Stimulated activated CD8-positive, alpha-beta memory T cell treated with anti-CD3 and anti-CD28 coated beads, Interleukin-2, amount 100 ng/mL, for 48 hours (primary cell): Measurements from ENCODE around the gene MAK.
A peak's percentile ranks its signal among the peaks of the same experiment; 100 is the strongest.
"Not testable (repeated sequence)": the region's sequence is repeated elsewhere in the genome, so short reads cannot be mapped to it uniquely, and the experiment has no call there.

Experiments
- DNase-seq, 2 donors: peaks; one replicate each; pipeline ENCODE4 v3.0.0-alpha.2; 2020; ENCODE audit warnings: low read depth in 2 of 2

The MAK gene

DNA sequence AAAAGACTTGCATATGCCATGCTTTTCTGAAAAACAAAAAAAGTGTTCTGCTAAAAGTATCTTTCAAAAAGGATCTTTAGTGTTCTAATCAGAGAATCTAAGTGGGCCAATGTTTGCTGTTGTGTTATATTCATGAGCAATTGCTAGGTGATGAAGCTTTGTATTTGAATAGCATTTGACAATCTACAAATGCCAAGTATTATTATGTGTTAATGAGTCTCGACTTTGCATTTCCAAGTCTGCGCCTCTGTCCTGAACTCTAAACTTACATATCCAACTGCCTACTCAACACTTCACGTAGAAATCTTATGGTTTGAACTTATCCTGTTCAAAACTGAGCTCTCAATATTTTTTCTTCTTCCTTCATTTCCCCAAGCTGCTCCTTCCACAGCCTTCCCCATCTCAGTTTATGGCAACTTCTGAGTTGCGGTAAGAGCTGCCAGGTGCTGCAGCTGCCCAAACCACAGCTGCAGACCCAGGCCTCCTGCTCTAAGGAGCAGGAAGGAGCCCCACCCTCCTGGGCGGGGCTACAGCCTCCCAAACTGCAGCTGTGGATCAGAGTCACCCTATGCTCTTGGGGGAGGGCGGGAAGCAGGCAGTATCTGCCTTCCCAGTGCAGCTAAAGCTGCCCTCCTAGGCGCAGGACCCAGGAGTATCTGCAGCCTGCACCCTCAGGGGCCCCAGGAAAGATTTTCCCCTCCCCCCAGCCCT lies 16.7 kb upstream of the MAK start:
- DNase-seq = no peak

DNA sequence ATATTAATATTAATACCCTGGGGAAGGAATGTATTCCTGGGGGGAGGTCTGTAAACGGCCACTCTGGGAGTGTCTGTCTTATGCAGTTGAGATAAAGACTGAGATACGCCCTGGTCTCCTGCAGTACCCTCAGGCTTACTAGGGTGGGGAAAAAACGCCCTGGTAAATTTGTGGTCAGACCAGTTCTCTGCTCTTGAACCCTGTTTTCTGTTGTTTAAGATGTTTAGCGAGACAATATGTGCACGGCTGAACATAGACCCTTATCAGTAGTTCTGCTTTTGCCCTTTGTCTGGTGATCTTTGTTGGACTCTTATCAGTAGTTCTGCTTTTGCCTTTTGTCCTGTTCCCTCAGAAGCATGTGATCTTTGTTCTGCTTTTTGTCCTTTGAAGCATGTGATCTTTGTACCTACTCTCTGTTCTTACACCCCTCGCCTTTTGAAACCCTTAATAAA lies 15.5 kb upstream of the MAK start:
- not testable (repeated sequence) for DNase-seq

DNA sequence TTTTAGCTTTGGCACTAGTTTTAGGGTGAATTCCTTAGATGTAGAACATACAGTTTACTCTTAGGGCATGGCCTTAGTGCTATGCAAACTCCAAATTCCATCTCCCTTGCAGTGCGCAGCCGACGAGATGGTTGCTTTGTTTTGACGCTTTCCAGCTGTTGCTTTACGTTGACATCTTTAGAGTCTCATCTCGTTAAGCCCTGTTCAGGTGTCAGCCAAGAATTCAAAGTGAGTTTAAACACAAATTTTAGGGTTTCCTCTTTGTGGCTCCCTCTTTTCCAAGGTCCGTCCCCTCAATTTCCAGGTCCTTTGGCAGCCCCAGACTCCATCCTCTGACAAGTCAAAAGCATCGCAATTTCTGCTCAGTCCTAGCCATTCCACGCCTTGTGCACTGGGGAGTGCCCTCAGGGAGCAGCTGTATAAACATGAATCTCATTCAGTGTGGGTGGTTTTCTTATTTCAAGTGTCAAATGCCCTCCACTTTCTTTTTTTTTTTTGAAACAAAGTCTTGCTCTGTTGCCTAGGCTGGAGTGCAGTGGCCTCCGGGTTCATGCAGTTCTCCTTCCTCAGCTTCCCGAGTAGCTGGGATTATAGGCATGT lies 14.1 kb upstream of the MAK start:
- no peak for DNase-seq

DNA sequence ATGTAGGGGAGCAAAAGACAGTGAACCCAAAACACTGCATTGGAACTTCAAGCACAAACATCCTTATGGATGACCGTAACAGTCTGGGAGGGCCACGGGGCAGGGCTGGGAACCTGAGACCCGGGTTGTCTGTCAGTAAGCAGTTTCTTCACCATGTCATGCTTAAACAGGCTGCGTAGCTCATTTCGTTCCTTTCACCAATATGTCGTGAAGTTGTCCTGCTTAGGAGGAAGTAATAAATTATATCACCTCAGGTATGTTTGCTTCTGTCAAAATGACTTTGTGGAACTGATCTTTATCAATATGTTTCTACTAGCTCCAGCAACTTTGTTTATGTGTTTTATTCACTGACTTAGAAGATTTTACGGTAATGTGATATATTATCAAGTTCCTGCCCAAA lies 12.4 kb upstream of the MAK start:
- no peak for DNase-seq

DNA sequence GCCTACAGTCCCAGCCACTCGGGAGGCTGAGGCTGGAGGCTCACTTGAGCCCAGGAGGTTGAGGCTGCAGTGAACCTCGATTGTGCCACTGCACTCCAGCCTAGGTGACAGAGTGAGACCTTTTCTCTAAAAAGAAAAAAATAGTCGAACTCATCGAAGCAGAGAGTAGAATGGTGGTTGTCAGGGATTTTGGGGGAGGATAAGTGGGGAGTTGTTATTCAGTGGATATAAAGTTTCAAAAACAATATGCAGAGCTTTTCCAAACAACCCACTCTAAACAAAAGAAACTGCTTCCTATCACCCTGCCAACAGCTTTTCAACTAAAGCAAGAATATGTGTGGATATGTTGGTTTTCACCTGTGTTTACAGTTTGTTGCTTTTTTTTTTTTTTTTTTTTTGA lies 11.6 kb upstream of the MAK start:
- DNase-seq = no peak

DNA sequence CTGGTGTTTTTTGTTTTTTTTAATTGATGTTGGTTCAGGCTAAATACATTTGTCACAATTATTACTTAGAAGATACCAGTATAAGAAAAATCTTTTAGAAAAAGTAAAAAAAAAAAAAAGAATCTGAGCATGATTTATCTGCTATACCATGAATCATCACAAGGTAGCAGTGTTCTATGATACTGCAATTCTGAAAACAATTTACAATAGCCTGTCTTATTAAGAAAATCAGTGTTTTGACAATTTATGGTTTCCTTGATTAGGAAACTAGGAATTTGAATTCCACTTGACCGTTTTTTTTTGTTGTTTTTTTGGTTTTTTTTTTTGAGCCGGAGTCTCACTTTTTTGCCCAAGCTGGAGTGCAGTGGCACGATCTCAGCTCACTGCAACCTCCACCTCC lies 9.3 kb upstream of the MAK start:
- DNase-seq = no peak

DNA sequence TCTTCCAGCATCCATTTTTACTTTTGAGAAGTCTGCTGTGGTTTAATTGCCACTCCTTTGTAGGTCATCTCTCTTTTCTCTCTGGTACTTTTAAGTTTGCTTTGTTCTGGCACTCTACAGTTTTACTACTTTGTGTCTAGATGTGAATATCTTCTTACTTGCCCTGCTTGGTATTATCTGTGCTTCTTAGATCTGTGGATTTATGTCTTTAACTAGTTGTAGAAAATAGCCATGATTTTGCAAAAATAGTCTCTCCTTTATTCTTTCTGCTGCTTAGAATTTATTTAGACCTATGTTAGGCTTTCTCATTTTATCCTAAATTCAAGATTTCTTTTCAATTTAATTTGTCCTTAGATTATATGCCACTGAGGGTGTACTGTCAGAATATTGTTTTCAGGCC lies 5.2 kb upstream of the MAK start:
- no peak for DNase-seq

DNA sequence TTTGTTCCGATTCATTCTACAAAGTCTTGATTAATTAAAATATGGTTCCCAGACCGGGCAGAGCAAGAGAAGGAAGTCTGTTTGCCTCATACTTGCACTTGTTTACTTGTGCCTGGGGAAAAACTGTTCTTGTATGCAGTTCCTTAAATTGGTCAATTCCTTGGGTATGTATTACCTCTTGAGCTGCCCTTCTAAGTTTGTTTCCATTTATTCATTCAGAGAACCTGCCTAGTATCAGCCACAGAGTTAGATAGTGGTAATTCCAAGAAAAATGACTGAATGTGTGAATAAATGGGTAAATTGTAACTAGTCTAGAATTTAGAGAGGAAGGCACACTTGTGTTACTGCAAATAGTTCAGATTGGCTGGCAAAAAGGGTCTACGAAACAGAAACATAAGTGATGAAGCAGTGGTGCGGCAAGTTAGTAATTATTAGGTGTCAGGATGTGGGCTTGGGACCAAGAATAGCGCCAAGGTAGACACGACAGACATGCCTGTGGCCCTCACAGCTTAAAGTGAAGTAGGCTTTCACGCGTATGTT lies 525 bp upstream of the MAK start:
- peak in 1 of 2 donors; percentile 15 for DNase-seq

DNA sequence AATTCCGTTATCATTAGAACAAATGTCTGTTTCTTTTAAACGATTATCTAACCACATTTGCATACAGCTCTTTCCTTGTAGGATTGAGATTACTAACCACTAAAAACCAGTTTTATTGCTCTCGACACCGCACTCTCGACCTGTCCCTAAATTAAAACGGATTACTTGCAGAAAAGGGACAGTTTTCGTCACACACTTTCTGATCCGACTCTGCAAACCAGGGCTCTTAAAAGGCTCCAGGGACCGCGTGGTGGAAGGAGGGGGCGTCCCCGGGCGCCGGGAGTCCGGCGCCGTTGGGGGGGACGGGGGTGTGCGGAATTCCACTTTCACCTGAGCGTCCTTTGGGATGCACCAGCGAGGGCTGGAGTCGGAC lies 731 bp downstream of the MAK start:
- no peak for DNase-seq

DNA sequence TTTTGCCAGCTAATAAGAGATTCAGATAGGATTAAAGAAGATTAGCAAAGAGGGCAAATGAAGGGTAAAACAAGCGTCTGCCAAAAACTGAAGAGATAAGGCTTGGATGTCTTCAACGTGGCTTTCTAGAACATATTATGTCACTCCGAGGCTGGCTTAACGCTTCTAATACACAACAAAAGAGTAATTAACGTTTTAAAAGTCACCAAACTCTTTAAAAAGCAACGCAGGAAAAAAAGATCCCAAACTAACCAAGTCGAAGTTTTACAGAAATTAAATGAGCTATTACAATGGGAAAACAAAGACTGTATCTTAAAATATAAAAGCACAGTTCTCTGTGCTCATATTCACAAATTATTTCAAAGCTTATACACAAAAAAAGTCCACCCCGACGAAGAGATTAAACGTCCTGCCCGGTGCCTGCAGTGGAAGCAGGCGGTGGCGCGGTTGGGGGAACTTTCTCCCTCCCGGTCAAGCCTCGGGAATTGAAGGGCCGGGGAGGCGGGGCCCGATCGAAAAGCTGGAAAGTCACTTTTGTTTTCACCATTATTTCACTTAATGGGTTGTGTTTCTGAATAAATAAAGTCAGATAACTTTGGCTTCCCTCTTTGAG lies 1.2 kb downstream of the MAK start:
- DNase-seq = no peak

DNA sequence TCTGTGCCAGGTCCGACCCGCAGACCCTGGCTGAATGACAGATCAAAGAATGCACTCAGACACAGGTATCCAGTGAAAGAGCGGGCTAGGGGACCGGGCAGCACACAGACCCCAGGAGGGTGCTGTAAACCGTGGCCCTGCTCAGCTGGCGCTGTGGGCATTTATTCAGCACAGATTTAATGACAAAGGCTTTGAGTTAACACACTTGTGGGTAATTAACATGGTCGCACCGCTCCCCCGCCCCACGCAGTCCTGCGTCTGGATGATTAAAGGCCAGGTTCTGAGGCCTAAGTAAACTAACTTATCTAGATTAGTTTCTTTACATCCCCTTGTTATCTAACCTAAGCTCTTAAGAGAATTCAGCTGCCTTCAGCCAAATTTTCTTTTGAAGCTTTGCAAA lies 3.5 kb downstream of the MAK start:
- no peak for DNase-seq

DNA sequence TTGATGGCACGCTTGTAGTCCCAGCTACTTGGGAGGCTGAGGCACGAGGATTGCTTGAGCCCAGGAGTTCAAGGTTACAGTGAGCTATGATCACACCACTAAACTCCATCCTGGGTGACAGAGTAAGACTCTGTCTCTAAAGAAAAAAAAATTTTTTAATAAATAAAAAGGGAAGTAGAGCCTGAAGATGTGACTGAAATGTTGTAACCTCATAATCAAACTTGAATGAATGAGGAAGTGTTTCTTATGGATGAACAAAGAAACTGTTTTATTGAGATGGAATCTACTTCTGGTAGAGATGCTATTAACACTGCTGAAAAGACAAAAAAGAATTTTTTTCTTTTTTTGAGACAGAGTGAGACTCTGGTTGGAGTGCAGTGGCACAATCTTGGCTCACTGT lies 6.7 kb downstream of the MAK start:
- DNase-seq = no peak

DNA sequence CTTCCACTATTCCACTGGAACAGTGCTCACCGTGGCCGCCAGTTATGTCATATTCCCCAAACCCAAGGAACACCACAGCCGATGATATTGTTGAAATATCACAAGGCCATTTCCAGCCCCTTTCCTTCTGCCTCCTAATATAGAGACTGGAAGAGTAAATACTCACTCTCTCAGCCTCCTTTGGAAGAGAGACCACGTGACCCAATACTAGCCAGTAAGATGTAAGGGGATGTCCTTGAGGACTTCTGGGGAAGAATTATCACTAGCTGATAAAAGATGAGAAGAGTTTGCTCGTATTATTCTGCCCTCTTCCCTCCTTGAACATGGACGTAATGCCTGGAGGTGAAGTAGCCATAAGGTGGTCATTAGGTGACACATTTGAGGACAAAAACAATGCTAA lies 13.5 kb downstream of the MAK start:
- no peak for DNase-seq

DNA sequence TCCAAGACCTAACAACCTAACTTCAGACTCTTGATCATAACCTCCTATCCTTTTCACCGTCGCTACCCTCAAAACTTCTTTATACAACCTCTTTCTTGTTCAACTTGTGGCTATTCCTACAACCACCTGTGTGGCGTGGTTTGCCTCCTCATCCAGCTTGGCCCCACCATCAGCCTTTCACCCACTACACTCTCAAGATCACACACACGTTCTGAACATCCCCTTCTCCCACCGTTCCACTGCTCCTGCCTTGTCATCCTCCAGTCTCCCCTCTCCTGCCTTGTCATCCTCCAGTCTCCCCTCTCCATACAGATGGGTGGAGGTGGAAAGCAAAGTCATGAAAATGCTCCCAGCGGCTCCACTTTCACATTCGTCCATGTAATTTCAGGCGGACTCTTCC lies 14.0 kb downstream of the MAK start:
- DNase-seq = no peak

DNA sequence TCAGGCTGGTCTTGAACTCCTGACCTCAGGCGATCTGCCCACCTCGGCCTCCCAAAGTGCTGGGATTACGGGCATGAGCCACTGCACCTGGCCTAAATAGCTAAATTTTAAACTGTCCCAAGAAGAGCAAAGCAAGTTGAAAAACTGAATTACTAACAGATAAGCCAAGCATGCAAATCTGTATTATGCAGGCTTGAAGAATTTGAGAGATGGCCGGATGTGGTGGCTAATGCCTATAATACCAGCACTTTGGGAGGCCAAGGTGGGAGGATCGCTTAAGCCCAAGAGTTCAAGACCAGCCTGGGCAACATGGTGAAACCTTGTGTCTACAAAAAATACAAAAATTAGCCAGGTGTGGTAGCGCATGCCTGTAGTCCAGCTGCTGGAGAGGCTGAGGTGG lies 24.2 kb downstream of the MAK start:
- not testable (repeated sequence) for DNase-seq

DNA sequence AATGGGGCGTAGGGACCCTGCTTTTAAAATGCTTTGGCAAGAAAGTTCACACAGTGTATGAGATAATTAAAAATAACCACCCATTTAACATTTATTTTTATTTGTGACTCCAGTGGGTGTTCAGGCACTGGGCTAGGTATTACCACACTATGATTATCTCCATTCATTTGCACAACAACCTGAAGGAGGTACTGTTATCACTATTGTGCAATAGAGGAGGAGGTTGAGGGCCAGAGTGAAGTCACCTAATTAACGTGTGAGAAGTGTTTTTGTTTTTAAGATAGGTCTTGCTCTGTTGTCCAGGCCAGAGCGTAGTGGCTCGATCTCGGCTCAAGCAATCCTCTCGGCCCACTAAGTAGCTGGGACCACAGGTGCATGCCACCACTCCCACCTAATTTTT lies 29.2 kb downstream of the MAK start:
- DNase-seq = no peak

DNA sequence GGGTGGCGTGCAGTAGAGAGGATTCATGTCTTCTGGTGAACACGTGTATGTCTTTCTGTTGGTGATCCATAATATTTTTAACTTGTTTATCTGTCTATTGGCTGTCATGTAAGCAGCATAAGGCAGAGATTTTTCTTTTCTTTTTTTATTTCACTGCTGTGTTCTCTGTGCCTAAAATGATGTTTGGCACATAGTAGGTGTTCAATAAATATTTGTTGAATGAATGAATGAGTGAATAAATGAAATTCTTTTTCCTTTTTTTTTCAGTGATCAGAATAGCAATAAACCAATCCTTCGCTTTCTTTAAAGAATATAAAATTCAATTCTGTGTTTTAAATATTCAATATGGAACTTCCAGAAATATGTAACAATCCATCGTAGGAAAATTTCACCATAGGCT lies 30.0 kb downstream of the MAK start:
- DNase-seq = no peak

DNA sequence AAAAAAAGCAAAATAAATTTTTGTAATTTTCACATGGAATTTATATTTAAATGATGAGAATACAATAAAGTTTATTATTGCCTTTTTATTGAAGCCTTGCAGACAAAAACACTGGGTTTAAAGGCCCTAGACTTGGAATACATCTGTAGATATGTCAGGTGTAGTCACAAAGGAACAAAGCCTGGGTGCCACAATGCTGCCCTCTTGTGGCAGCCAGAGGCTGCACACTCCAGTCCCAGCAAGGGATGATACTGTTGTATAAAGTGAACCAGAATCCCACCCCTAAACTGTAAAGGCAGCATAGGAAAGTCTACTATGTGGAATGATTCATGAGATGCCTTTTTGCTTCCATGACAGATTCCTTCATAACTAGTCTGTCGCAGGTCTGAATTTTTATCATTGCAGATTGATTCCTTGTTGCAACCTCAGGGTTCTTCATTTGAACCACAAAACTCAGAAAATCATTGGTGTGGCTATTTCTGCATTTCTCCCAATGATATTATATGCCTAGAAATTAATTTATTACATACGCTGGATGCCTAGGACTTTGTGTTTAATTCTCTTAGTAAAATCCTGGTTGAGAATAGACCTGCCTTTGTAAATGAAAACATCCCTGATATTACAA lies 37.0 kb downstream of the MAK start:
- peak; percentile 22 to 28 for DNase-seq

DNA sequence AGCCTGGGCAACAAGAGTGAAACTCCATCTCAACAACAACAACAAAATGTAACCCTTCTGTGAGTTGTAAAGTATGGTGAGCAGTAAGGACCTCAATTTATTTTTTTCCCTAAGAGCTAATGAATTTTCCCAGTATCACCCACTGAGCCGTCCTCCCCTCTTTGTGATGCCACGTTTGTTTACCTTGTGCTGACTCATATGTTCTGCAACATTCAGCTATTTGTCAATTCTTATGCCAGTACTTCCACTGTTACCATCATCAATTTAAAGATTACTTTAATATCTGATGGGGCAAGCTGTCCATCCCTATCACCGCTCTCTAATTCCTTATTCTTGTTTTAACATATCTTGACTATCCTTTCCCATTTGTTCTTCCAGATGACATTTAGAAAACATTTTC lies 37.5 kb downstream of the MAK start:
- DNase-seq = no peak

DNA sequence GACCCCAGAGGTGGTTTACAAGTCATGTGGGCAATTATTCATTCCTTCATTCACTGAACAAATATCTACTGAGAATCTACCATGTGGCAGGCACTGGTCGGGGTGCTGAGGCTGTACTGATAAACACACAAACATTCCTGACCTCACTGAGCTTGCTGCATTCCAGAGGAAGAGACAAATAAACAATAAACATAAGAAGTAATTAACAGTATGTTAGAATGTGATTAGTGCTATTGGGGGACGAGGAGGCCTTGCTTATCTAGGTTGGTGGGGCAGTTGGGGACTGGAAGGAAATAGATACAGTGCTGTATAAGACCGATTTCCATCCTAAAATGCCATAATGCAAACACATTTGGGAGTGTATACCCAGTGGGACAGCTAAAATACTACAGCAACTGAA lies 44.1 kb downstream of the MAK start:
- no peak for DNase-seq

DNA sequence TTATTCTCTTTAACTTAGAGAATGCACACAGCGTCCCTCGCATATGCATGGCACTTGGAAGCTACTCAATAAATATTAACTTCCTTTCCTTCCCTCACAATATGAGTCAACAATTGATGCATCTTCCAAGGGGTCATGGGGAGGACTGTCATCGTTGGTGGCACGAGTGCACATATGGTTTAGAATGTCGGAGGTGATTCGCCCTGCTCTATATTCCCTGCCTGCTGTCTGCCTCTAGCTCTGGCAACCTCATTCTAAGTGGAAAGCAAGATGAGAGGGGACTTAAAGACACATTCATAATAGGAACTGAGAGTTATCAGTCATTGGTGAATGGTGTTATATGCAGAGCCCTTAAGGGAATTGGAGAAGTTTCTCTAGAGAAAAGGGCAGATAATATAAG lies 44.6 kb downstream of the MAK start:
- no peak for DNase-seq

DNA sequence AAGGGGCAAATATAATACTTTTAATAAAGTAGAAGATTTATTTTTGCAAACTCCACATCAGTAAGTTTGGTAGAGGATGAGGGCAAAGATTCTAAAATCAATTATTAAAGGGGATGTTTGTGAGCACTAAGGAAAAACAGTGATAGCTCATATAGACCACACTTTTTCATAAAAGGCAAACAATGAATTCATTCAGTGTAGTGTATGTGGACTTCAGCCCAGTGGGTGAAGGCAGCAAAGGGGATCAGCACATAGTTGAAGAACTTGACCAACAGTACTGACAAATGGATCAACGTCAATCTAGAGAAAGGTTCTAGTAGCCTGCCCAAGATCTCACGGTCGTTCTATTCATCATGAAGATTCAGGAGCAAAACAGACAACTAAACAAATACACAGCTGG lies 45.3 kb downstream of the MAK start:
- DNase-seq = no peak

DNA sequence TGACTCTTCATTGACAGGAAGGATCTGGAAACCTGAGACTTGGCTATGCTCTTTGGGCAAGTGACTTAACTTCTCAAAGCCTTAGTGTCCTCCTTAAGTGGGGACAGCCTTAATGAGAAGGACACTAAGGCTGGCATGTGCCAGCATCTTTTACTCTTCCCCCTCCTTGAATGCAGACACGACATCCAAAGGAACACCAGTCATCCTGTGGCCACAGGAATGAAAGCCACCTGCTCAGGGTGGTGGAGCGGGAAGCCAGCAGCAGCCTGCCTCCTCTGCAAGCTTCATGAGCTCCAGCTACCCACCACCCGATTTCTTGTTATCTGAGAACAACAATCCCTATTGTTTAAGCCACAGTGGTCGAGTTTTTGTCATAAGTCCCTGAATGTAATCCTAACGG lies 46.2 kb downstream of the MAK start:
- no peak for DNase-seq
